K562 (cell line): ENCODE data around the gene CRPPA. TPM values are rescaled to one million over a fixed set of nuclear protein-coding genes. Genes with fewer than 3 reads are reported as not detected.
A peak's percentile ranks its signal among the peaks of the same experiment; 100 is the strongest.

Source experiments
- NR4A1 ChIP-seq, 2 experiments: fragments of 250-450 bp in 1 of 2; fragments of 450-650 bp in 1 of 2; sonication (Bioruptor Pico) in 1 of 2; IDR thresholded peaks; 2 replicates each; pipeline versions ENCODE4 v1.4.0 to v1.6.1; 2016 to 2020; ENCODE audit warnings: mild to moderate bottlenecking in 2 of 2, missing compliant biosample characterization in 1 of 2, missing genetic modification characterization in 1 of 2, moderate library complexity in 1 of 2
- RHOXF2B ChIP-seq: fragments of 250-450 bp; sonication (Bioruptor Pico); conservative IDR thresholded peaks from 2 replicates; pipeline ENCODE4 v1.5.1; 2021
- ZNF518B ChIP-seq: fragments of 250-450 bp; sonication (Bioruptor Pico); IDR thresholded peaks from 2 replicates; pipeline ENCODE4 v1.5.0; 2021; ENCODE audit warnings: mild to moderate bottlenecking, moderate library complexity
- ZNF740 ChIP-seq, 3 experiments: fragments of 200-800 bp in 1 of 3; sonication (Bioruptor generic) in 1 of 3; sonication (generic) in 1 of 3; formaldehyde crosslinking in 1 of 3; IDR thresholded peaks; 2 replicates each; pipeline versions ENCODE4 v1.6.1 to v1.8.0; 2016 to 2022; ENCODE audit warnings: mild to moderate bottlenecking in 2 of 3, missing compliant biosample characterization in 2 of 3, missing genetic modification characterization in 2 of 3, missing genetic modification reagents in 1 of 3
- polyA plus RNA-seq, 8 experiments: library from polyadenylated mRNA; depleted of rRNA in 4 of 8; stranded (reverse) in 5 of 8; unstranded in 3 of 8; fragments of >200 nt; fragmentation: Nextera tagmentation in 2 of 8; fragmentation: Illumina TruSeq in 1 of 8; extraction: Ambion mirVana in 2 of 8; extraction: Trizol in 1 of 8; gene quantifications; 2 replicates each; pipeline versions ENCODE4 v1.2.1 to v1.2.3, GENCODE V29; 2011 to 2014; ENCODE audit warnings: inconsistent platforms in 1 of 8, missing spikeins in 1 of 8
- total RNA-seq, 7 experiments: library from RNA; depleted of rRNA in 6 of 7; stranded (reverse); fragments of >200 nt in 6 of 7; fragmentation: Illumina TruSeq in 2 of 7; extraction: Trizol in 2 of 7; gene quantifications; 2 replicates each; pipeline versions ENCODE4 v1.2.1 to v1.2.3, GENCODE V29; 2011 to 2021; ENCODE audit warnings: low replicate concordance in 1 of 7

CRPPA gene
- total and polyA plus RNA-seq, 9 of the 15 experiments (the other 6 are each of a cell fraction or from before 2014, with no cell fraction given): 3.9 to 14.4 (median 7.8) TPM

- TF ChIP-seq ZNF518B (CRISPR knock-in tag) (0 out of 2 replicates have a peak, but pooled peaks have one; percentile 14), RHOXF2B (CRISPR knock-in tag) (peak; percentile 60; the same call in 1 of the 2 replicates), NR4A1 (CRISPR knock-in tag; IDR thresholded peaks at IDR 0.05) (no peak), NR4A1 (tag; IDR thresholded peaks at IDR 0.05) (peak; percentile 96), ZNF740 (CRISPR knock-in tag; IDR thresholded peaks at IDR 0.05) (no peak), ZNF740 (tag; IDR thresholded peaks at IDR 0.05) (peak in 1 of 2 experiments; percentile 91; a peak in 2 of 4 replicates)
Observed at GRCh38 chr7:16419126-16419525, 2.2 kb downstream of the CRPPA start (continued).
